ENCODE data around the gene ALOX5.
"Not testable (repeated sequence)": the region's sequence is repeated elsewhere in the genome, so short reads cannot be mapped to it uniquely, and the experiment has no call there.

DNA sequence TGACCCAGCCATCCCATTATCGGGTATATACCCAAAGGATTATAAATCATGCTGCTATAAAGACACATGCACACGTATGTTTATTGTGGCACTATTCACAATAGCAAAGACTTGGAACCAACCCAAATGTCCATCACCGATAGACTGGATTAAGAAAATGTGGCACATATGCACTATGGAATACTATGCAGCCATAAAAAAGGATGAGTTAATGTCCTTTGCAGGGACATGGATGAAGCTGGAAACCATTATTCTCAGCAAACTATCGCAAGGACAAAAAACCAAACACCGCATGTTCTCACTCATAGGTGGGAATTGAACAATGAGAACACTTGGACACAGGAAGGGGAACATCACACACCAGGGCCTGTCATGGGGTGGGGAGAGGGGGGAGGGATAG, 41.0 kb downstream of the ALOX5 start:
- TF ChIP-seq, protein P1, sequence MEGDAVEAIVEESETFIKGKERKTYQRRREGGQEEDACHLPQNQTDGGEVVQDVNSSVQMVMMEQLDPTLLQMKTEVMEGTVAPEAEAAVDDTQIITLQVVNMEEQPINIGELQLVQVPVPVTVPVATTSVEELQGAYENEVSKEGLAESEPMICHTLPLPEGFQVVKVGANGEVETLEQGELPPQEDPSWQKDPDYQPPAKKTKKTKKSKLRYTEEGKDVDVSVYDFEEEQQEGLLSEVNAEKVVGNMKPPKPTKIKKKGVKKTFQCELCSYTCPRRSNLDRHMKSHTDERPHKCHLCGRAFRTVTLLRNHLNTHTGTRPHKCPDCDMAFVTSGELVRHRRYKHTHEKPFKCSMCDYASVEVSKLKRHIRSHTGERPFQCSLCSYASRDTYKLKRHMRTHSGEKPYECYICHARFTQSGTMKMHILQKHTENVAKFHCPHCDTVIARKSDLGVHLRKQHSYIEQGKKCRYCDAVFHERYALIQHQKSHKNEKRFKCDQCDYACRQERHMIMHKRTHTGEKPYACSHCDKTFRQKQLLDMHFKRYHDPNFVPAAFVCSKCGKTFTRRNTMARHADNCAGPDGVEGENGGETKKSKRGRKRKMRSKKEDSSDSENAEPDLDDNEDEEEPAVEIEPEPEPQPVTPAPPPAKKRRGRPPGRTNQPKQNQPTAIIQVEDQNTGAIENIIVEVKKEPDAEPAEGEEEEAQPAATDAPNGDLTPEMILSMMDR (conservative IDR thresholded peaks at IDR 0.05; ENCODE audit: low read depth, low read length) = not testable (repeated sequence)
- TF ChIP-seq SMC3 (IDR thresholded peaks at IDR 0.05; ENCODE audit: low read depth, low read length); POLR2A (IDR thresholded peaks at IDR 0.05; ENCODE audit: low read depth, low read length); RCOR1 (IDR thresholded peaks at IDR 0.05; ENCODE audit: insufficient replicate concordance, low read length); MAZ (IDR thresholded peaks at IDR 0.05; ENCODE audit: borderline replicate concordance, low read depth, low read length); RAD21 (IDR thresholded peaks at IDR 0.05; ENCODE audit: low read length); MXI1 (IDR thresholded peaks at IDR 0.05; ENCODE audit: borderline replicate concordance, low read depth, low read length); MAFK (IDR thresholded peaks at IDR 0.05; ENCODE audit: low read depth, low read length): not testable (repeated sequence)
- TF ChIP-seq, protein P2, sequence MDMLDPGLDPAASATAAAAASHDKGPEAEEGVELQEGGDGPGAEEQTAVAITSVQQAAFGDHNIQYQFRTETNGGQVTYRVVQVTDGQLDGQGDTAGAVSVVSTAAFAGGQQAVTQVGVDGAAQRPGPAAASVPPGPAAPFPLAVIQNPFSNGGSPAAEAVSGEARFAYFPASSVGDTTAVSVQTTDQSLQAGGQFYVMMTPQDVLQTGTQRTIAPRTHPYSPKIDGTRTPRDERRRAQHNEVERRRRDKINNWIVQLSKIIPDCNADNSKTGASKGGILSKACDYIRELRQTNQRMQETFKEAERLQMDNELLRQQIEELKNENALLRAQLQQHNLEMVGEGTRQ (IDR thresholded peaks at IDR 0.05; ENCODE audit: low read depth, low read length) = not testable (repeated sequence)

Measured in IMR-90 (cell line).